ENCODE data around the gene LDLRAD3.

DNA sequence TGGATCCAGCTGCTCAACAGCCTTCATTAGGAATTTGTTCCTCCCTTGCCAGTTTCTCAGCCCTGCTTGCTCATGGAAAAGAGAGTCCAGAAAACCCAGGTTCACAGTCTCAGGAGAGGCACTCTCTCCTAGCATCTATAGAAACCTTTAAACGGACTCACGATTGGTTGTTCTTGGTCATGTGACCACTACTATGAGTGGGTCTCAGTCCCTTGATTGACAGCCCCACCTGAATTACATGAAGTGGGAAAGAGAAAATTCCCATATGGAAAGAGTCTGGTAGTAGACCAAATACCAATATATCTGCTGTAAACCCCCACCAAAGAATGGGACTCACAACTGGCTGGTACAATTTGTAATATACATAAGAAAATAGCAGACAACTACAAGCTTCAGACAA, 291.0 kb downstream of the LDLRAD3 start:
- TF ChIP-seq, protein P1, sequence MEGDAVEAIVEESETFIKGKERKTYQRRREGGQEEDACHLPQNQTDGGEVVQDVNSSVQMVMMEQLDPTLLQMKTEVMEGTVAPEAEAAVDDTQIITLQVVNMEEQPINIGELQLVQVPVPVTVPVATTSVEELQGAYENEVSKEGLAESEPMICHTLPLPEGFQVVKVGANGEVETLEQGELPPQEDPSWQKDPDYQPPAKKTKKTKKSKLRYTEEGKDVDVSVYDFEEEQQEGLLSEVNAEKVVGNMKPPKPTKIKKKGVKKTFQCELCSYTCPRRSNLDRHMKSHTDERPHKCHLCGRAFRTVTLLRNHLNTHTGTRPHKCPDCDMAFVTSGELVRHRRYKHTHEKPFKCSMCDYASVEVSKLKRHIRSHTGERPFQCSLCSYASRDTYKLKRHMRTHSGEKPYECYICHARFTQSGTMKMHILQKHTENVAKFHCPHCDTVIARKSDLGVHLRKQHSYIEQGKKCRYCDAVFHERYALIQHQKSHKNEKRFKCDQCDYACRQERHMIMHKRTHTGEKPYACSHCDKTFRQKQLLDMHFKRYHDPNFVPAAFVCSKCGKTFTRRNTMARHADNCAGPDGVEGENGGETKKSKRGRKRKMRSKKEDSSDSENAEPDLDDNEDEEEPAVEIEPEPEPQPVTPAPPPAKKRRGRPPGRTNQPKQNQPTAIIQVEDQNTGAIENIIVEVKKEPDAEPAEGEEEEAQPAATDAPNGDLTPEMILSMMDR (conservative IDR thresholded peaks at IDR 0.05; ENCODE audit: low read depth, low read length) = no peak
- TF ChIP-seq EZH2phosphoT487 (IDR thresholded peaks at IDR 0.05; ENCODE audit: borderline replicate concordance, low read length) = no peak

Measured in PC-3 (cell line).